T-helper 2 cell treated with Interferon-gamma antibody and Interleukin-4, amounts not matched to agents 5 μg/mL and 100 μg/mL, for 36 hours (primary cell): ENCODE measurements around the gene CCND2.

ENCODE experiments used
- DNase-seq: peaks from one replicate; pipeline ENCODE4 v3.0.0; 2021; ENCODE audit warnings: low spot score
- H3K27ac Mint-ChIP-seq: one replicate; pipeline ENCODE4 v1.8.0; 2021; ENCODE audit warnings: mild to moderate bottlenecking, mixed read lengths
- H3K27me3 Mint-ChIP-seq: one replicate; pipeline ENCODE4 v1.8.0; 2021; ENCODE audit warnings: low read depth, mixed read lengths
- H3K36me3 Mint-ChIP-seq: one replicate; pipeline ENCODE4 v1.8.0; 2021; ENCODE audit warnings: low read depth, mixed read lengths
- H3K4me1 Mint-ChIP-seq: one replicate; pipeline ENCODE4 v1.8.0; 2021; ENCODE audit warnings: low read depth, mixed read lengths
- H3K4me3 Mint-ChIP-seq: one replicate; pipeline ENCODE4 v1.8.0; 2022; ENCODE audit warnings: mild to moderate bottlenecking, moderate library complexity, mixed read lengths
- H3K9me3 Mint-ChIP-seq: one replicate; pipeline ENCODE4 v1.8.0; 2021; ENCODE audit warnings: mixed read lengths

Gene CCND2

DNA sequence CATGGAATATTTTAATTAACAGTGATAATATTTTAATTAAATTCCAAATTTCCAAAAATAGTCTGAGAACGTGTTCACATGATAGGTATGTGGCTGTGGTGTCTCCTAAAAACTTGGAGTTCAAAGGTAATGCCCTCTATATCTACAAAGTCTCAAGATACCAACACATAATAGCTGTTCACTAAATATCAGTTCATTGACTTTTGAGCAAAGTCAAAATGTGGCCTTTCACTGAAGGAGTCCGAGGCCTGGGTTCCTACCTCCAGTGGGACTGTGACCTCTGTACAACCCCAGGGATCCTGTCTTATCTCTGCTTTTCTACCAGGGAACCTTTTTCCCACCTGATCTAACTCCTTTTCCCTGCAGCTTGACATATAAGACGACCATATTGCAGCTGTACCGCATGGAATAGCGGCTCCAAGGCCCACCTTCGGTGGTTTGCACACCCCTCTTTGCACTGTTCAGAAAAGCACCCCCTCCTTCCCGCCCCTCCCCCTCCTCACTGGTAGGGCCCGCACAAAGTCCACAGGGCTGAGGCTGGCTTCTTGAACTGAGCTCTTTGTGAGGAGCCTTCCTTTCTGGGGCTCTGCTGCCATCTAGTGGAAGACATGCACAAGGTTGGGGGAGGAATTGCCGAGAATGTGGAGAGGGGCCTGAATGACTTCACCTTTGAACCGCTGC is 3.1 kb downstream of the CCND2 start:
- peaks cover 46% of the 10 kb centered on the region for H3K4me1 Mint-ChIP-seq
- H3K27me3 Mint-ChIP-seq = no peaks in the 10 kb centered on the region
- H3K36me3 Mint-ChIP-seq = peaks cover 75% of the 10 kb centered on the region
- H3K4me3 Mint-ChIP-seq = peak overlapping the region; percentile 93
- H3K9me3 Mint-ChIP-seq = no peaks in the 10 kb centered on the region
- peak overlapping the region; percentile 100 for H3K27ac Mint-ChIP-seq
- peak; percentile 79 for DNase-seq

DNA sequence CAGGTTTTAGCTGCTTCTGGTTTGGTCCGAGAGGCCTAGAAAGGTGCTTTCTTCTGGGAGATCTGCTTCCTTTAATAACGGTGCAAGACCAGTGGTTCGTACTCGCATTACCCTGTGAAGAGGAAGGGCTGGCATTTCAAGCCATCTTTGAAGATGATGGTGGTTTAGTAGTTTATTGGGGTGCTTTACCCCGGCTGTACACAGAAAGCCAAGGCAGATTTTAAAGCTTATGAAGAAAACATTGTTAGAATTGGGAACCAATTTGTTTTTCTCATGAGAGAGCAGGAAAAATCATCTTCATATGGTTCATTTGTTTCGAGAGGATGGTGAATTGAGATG is 3.6 kb downstream of the CCND2 start:
- Mint-ChIP-seq H3K9me3 (no peaks in the 10 kb centered on the region), H3K27ac (peak overlapping the region; percentile 100), H3K4me1 (peaks cover 49% of the 10 kb centered on the region), H3K4me3 (peak overlapping the region; percentile 93), H3K27me3 (no peaks in the 10 kb centered on the region), H3K36me3 (peaks cover 79% of the 10 kb centered on the region)
- no peak for DNase-seq

DNA sequence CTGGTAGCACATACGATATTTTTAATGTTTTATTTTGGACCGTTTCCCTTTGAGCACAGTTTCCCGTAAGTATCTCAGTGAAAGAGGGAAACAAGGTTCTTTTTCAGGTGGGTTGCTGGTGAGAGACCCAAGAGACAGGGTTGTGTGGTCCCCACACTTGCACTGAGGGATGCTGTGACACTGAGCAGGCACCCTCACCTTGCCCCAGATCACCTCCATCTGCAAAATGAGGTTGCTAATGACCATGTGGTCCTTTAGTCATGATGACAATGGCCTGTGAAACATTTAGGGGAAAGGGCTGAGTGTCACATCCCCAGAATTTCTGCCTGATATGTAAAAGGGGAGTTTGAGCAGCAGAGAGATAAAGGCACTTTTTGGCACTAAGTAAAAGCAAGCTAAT is 4.3 kb downstream of the CCND2 start:
- Mint-ChIP-seq H3K9me3 (no peaks in the 10 kb centered on the region), H3K27ac (peak overlapping the region; percentile 60), H3K4me1 (peaks cover 54% of the 10 kb centered on the region), H3K36me3 (peaks cover 86% of the 10 kb centered on the region), H3K4me3 (peak overlapping the region; percentile 93), H3K27me3 (no peaks in the 10 kb centered on the region)
- DNase-seq = no peak

DNA sequence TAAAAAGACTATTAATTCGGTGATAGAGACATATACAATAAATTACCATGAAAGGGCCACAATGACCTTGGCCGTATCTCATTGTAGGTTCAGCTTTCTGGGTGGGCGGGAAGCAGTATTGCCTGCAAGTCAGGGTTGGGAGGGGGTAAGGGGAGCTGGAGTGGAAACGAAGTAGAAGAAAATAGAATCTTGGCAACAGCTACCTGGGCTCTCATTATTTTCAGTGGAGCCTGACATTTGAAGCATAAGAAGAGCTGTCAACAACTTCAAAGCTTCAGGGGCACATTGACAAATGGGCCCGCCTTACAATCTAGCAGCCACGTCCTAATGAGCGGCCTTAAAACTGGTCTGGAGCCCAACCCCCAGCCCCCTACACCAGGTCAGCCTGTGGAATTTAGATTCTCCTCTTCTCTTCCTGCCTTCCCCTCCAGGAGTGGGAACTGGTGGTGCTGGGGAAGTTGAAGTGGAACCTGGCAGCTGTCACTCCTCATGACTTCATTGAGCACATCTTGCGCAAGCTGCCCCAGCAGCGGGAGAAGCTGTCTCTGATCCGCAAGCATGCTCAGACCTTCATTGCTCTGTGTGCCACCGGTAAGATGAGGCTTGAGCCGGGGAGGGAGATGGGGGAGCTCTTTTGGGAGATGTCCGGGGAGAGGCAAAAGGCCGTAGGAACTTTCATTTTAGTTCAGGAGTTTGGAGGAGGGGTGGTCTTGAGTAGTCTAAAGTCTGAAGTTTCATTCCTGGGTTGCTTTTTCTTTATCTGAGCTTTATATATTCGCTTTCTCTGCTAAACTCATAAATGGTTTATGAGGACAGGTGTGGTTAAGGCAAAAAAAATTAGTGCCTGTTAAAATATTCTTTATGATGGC is 5.0 kb downstream of the CCND2 start:
- peaks cover 55% of the 10 kb centered on the region for H3K4me1 Mint-ChIP-seq
- DNase-seq = no peak
- H3K27ac Mint-ChIP-seq = peak overlapping the region; percentile 63
- peaks cover 90% of the 10 kb centered on the region for H3K36me3 Mint-ChIP-seq
- H3K9me3 Mint-ChIP-seq = no peaks in the 10 kb centered on the region
- peak overlapping the region; percentile 93 for H3K4me3 Mint-ChIP-seq
- no peaks in the 10 kb centered on the region for H3K27me3 Mint-ChIP-seq

DNA sequence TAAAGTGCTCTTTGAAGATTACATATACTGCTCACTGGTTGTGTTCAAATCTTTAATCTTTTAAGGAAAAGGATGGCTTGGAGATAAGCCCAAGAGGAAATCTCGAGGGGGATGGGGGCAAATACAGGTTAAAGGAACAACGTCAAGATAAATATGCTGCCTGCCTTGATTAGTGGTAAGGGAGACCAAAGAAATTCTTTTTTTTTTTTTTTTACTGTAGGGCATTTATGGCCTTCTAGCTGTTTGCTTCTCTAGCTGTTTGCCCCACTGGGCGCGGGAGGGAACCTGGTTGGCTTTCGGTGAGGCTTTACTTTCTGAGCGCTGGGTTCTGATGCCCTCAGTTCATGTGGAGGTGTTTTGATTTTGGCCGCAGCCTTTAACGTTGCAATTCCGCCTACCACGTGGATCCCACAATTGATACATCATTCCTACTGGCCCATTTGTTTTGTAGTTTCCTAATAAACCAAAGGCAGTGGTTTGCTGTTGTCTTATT is 5.7 kb downstream of the CCND2 start:
- peaks cover 60% of the 10 kb centered on the region for H3K4me1 Mint-ChIP-seq
- H3K4me3 Mint-ChIP-seq = peak overlapping the region; percentile 93
- H3K36me3 Mint-ChIP-seq = peaks cover 97% of the 10 kb centered on the region
- no peaks in the 10 kb centered on the region for H3K27me3 Mint-ChIP-seq
- DNase-seq = no peak
- peak overlapping the region; percentile 63 for H3K27ac Mint-ChIP-seq
- H3K9me3 Mint-ChIP-seq = no peaks in the 10 kb centered on the region

DNA sequence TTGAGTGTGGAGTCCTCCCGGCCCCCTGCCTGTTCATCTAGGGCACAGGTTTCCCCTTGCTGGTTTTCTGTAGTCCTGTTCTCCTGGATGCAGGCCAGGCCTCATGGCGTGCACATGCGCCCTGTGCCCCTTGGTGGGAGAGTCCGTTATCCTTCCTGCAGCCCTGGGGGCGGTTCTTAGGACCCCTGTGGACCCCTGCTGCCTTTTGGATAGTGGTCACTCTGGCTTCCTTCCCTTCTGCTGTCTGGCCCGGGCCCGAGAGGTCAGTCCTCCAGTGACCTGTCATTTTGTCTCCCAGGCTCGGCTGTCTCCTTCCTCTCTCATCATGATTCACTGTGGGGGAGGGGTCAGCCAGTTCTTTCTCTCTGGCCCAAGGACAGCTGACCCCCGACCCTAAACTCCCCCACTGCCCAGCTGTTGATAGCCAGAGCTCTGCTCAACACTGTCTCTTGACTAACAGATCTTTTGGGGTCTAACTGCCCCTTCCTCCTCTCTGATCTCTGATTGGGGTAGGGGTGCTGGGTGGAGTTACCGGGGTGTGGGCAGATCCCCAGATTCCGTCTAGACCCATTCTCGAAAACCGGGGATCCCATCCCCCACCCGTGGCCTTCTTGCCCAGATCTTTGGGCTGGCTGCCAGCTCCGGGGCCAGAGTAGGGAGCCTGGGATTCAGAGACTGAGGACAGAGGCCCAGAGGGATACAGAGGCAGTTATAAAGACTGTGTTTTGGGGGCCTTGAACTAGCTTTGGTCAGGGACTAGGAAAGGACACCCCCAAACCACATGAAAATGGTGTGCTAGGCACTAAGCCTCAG is 7.0 kb downstream of the CCND2 start:
- Mint-ChIP-seq H3K27me3 (no peaks in the 10 kb centered on the region), H3K36me3 (peaks cover 97% of the 10 kb centered on the region), H3K4me1 (peaks cover 66% of the 10 kb centered on the region), H3K9me3 (no peaks in the 10 kb centered on the region), H3K4me3 (peak overlapping the region; percentile 68), H3K27ac (peak overlapping the region; percentile 79)
- DNase-seq = no peak

DNA sequence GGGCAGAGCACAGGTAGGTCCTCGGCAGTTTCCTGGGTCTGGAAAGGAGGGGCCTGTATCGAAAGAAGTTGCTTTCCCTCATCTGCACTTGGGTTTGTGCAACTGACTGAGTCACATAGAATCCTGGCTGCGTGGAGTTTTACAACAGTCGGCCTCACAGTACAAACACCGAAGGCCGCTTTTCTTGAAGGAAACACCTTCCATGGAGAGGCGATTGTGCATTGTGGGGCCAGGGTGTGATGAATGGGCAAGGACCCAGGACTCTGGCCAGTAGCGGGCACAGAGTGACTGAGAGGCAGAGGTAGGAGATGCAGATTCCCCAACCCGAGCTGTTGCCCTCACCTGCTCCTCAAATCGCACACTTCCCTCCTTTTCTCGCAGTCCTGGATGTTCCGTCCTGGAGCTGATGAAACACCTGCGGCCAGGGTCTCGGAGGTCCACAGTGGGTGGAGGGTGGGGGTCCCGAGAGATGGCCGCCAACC is 7.7 kb downstream of the CCND2 start:
- Mint-ChIP-seq H3K4me3 (no peak overlapping the region), H3K36me3 (peaks cover 97% of the 10 kb centered on the region), H3K9me3 (no peaks in the 10 kb centered on the region), H3K27ac (no peak overlapping the region), H3K27me3 (no peaks in the 10 kb centered on the region), H3K4me1 (peaks cover 73% of the 10 kb centered on the region)
- DNase-seq = no peak

DNA sequence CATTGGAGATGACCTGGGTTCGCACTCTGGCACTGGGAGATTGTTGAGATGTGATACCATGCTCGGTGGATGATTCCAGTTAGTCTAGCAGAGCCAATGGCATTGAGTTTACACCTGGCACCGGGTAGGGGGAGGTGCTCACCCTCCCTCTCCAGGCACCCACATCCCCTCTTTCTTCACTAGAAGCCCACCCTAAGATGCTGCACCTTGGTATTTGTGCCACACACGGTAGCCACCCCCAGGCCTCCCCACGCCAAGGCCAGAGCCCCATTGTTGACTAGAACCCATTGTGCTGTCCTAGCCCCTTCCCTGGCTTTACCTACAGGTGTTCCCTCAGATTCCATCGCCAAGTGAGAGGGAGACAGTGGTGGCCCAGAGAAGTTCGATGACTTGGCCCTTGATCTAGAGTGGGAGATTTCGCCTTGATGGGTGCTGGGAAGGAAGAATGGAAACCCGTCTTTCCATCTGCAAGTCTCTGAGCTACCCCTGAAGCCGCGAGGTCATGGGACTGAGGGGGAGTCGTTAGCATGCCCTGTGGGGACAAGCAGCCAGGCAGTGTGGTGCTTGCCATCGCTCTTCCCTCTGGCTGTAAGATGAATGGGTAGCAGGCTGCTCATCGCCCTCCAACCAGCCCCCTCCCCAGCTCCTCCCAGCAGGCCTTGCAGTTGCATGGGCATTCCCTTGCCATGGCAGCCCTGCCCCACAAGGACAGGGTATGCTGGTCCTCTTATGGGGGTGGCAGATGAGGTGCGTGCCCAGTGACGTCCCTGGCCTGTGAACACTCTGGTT is 8.7 kb downstream of the CCND2 start:
- H3K4me1 Mint-ChIP-seq = peaks cover 74% of the 10 kb centered on the region

DNA sequence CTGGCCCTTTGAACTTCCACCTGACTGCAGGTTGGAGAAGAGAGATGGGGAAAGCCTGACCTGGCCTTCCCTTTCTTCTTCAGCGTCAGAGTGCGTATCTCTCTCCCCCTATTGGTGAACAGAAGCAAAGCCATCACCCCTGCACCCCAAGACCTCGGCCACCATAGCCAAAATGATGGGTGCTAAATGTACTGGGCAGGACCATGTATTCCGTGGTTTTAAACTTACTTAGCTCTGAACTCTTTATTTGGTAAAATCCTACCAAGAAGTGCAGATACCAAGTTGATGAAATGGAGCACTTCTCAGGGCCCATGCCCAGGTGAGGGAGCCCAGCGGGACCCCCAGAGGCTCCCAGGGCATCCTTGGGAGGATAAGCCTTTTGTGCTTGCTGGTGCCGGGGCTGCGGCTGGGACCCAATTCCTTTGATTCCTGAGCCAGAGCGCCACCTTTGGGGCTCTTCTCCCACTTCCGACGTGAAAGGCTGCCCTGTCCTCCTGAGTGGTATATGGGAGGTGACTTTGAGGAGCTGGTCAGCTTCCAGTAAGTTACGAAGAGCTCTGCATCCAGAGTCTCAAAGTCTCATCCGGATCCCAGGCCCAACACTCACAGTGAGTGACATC is 9.4 kb downstream of the CCND2 start:
- Mint-ChIP-seq H3K36me3 (peaks cover 97% of the 10 kb centered on the region), H3K27me3 (no peaks in the 10 kb centered on the region), H3K4me3 (peak overlapping the region; percentile 42), H3K9me3 (no peaks in the 10 kb centered on the region), H3K27ac (peak overlapping the region; percentile 60), H3K4me1 (peaks cover 73% of the 10 kb centered on the region)
- no peak for DNase-seq

More for the DNA sequence above, 8.7 kb downstream of the CCND2 start:
- Mint-ChIP-seq H3K27me3 (no peaks in the 10 kb centered on the region), H3K27ac (peak overlapping the region; percentile 60), H3K4me3 (peak overlapping the region; percentile 42), H3K36me3 (peaks cover 97% of the 10 kb centered on the region), H3K9me3 (no peaks in the 10 kb centered on the region)
- no peak for DNase-seq

DNA sequence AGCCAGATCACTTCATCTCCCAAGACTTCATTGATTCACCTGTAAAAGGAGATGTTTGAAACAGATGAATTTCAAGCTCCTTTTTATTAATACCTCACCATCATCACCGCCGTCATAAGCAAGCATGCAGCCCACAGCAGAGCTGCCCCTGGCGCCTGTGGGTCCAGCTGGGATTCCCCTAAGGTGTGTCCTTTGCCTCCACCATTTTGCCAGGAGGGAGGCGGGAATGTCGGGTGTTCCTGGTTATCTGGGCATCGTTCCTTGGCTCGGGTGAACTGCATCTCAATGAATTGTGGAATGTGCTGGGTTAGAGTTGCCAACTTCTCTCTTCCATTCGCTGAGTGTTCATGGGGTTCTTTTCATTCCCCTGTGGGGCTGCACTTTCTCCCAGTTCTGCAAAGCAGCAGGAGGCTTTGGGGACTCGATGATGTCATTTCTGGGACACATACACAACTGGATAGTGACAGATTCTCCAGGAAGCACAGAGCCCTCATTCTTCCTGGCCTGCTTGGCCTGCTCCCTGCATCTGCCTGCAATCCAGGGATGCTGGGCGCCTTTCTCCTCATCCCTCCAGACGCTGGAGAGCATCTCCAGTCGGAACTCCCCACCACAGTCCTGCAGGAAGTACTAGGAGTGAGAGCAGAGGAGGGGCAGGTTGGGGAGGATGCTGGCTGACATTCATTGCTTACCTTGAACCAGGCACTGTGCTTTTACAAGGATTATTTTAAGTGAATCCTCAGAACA is 10.1 kb downstream of the CCND2 start:
- no peak for DNase-seq
- Mint-ChIP-seq H3K9me3 (no peaks in the 10 kb centered on the region), H3K36me3 (peaks cover 97% of the 10 kb centered on the region), H3K4me1 (peaks cover 74% of the 10 kb centered on the region), H3K27me3 (no peaks in the 10 kb centered on the region), H3K27ac (peak overlapping the region; percentile 57), H3K4me3 (peak overlapping the region; percentile 30)

DNA sequence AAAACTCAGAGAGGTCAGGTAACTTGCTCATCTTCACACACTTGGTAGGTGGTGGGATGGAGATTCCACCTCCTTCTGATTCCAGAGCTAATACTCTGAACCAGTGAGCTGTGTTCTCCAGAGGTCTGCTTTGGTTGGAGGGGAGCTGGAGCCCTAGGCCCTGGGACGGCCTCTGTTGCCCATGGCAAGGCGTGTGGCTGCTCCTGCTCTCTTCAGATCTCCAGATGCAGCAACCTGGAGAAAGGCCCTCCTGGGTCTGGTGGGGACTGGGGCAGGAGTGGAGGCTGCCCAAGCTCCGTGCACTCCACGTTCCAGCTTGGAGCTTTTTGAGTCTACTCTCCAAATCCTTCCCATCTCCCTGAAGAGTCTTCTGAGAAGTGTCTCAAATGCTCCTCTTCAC is 10.7 kb downstream of the CCND2 start:
- no peak overlapping the region for H3K27ac Mint-ChIP-seq
- no peak overlapping the region for H3K4me3 Mint-ChIP-seq
- H3K4me1 Mint-ChIP-seq = peaks cover 73% of the 10 kb centered on the region
- H3K27me3 Mint-ChIP-seq = no peaks in the 10 kb centered on the region
- no peaks in the 10 kb centered on the region for H3K9me3 Mint-ChIP-seq
- H3K36me3 Mint-ChIP-seq = peaks cover 97% of the 10 kb centered on the region
- DNase-seq = no peak

DNA sequence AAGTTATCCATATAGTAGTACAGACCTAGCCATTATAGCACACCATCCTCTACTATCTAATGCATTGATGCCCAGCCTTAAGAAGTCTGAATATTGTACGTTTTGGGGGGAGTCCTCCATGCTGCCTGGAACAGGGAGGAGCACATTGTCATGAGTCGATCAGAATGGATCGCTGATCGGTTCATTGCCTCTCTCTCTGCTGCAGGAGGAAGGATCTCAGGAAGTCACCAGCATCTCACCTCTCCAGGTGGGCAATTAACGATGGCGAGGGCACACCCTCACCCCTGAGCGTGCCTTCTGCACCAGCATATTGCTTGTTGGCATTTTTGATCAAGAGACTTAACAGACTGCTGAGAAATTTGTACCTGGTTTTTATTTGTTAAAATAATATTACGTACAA is 11.5 kb downstream of the CCND2 start:
- Mint-ChIP-seq H3K36me3 (peaks cover 95% of the 10 kb centered on the region), H3K4me1 (peaks cover 69% of the 10 kb centered on the region), H3K4me3 (peak overlapping the region; percentile 9), H3K9me3 (no peaks in the 10 kb centered on the region), H3K27ac (no peak overlapping the region), H3K27me3 (no peaks in the 10 kb centered on the region)
- no peak for DNase-seq
